Inferior parietal cortex (tissue), 1 donor: ENCODE data around the gene MAP2.

Experiments
- DNase-seq: peaks from one replicate; pipeline ENCODE4 v3.0.0-alpha.2; 2016; ENCODE audit errors: extremely low spot score

Gene MAP2

GRCh38 chr2:209424199-209424701 lies 403 bp downstream of the MAP2 start:
- DNase-seq: peak; percentile 34

- DNase-seq: peak; percentile 55
Measured at GRCh38 chr2:209424781-209425470, 1.1 kb downstream of the MAP2 start.

- DNase-seq: peak; percentile 61
Measured at GRCh38 chr2:209425471-209426071, 1.7 kb downstream of the MAP2 start.

GRCh38 chr2:209426432-209426831 lies 2.6 kb downstream of the MAP2 start:
- no peak for DNase-seq

- DNase-seq: no peak
Measured at GRCh38 chr2:209431701-209432100, 7.9 kb downstream of the MAP2 start.

GRCh38 chr2:209441541-209441940 lies 17.7 kb downstream of the MAP2 start:
- peak; percentile 30 for DNase-seq

GRCh38 chr2:209442939-209443338 lies 19.1 kb downstream of the MAP2 start:
- no peak for DNase-seq

GRCh38 chr2:209445485-209445884 lies 21.6 kb downstream of the MAP2 start:
- no peak for DNase-seq

- no peak for DNase-seq
Measured at GRCh38 chr2:209451209-209451834, 27.5 kb downstream of the MAP2 start.

GRCh38 chr2:209456489-209456888 lies 32.6 kb downstream of the MAP2 start:
- no peak for DNase-seq

- no peak for DNase-seq
Measured at GRCh38 chr2:209458008-209458979, 34.4 kb downstream of the MAP2 start.

- DNase-seq: no peak
Measured at GRCh38 chr2:209459359-209459758, 35.5 kb downstream of the MAP2 start.

- no peak for DNase-seq
Measured at GRCh38 chr2:209460151-209460761, 36.4 kb downstream of the MAP2 start.

- no peak for DNase-seq
Measured at GRCh38 chr2:209463226-209463625, 39.4 kb downstream of the MAP2 start.

- DNase-seq: no peak
Measured at GRCh38 chr2:209463835-209464234, 40.0 kb downstream of the MAP2 start.

- no peak for DNase-seq
Measured at GRCh38 chr2:209468846-209469245, 45.0 kb downstream of the MAP2 start.

- DNase-seq: no peak
Measured at GRCh38 chr2:209469481-209469880, 45.6 kb downstream of the MAP2 start.

GRCh38 chr2:209470466-209470865 lies 46.6 kb downstream of the MAP2 start:
- DNase-seq: no peak

- no peak for DNase-seq
Measured at GRCh38 chr2:209471037-209471436, 47.2 kb downstream of the MAP2 start.

GRCh38 chr2:209472112-209472832 lies 48.4 kb downstream of the MAP2 start:
- no peak for DNase-seq

- no peak for DNase-seq
Measured at GRCh38 chr2:209472871-209473270, 49.0 kb downstream of the MAP2 start.
